ENCODE data around the gene KRT71.

Gene KRT71

GRCh38 chr12:52587563-52587962, 34.6 kb upstream of the KRT71 start:
- H3K4me1 ChIP-seq (ENCODE audit: control insufficient read depth in 1 of 2, insufficient read depth in 2 of 2, low read length in 2 of 2) = peaks cover 3 to 10% of the 10 kb centered on the region in 2 donors
- H3K36me3 ChIP-seq (ENCODE audit: control insufficient read depth in 1 of 2, insufficient read depth in 2 of 2, low read length in 2 of 2) = no peaks in the 10 kb centered on the region
- H3K27me3 ChIP-seq (ENCODE audit: control insufficient read depth in 1 of 2, insufficient read depth in 2 of 2, low read length in 2 of 2) = no peaks in the 10 kb centered on the region
- H3K4me3 ChIP-seq (ENCODE audit: low read depth in 1 of 2, low read length in 2 of 2) = no peak overlapping the region
- H3K27ac ChIP-seq (ENCODE audit: low read depth, low read length) = no peak overlapping the region
- H3K9me3 ChIP-seq (ENCODE audit: control insufficient read depth in 1 of 2, low read length in 2 of 2) = no peaks in the 10 kb centered on the region
- no peak overlapping the region for H3K9ac ChIP-seq (ENCODE audit: low read depth in 1 of 2, low read length in 2 of 2)

- no peak overlapping the region for H3K9ac ChIP-seq (ENCODE audit: low read depth in 1 of 2, low read length in 2 of 2)
- H3K27ac ChIP-seq (ENCODE audit: low read depth, low read length) = no peak overlapping the region
- H3K4me1 ChIP-seq (ENCODE audit: control insufficient read depth in 1 of 2, insufficient read depth in 2 of 2, low read length in 2 of 2) = peaks cover 3 to 10% of the 10 kb centered on the region in 2 donors
- no peaks in the 10 kb centered on the region for H3K36me3 ChIP-seq (ENCODE audit: control insufficient read depth in 1 of 2, insufficient read depth in 2 of 2, low read length in 2 of 2)
- no peaks in the 10 kb centered on the region for H3K9me3 ChIP-seq (ENCODE audit: control insufficient read depth in 1 of 2, low read length in 2 of 2)
- peaks cover 0 to 3% of the 10 kb centered on the region in 2 donors for H3K27me3 ChIP-seq (ENCODE audit: control insufficient read depth in 1 of 2, insufficient read depth in 2 of 2, low read length in 2 of 2)
- no peak overlapping the region for H3K4me3 ChIP-seq (ENCODE audit: low read depth in 1 of 2, low read length in 2 of 2)
Measured at GRCh38 chr12:52585946-52586345, 33.0 kb upstream of the KRT71 start.

GRCh38 chr12:52585066-52585465, 32.1 kb upstream of the KRT71 start:
- H3K36me3 ChIP-seq (ENCODE audit: control insufficient read depth in 1 of 2, insufficient read depth in 2 of 2, low read length in 2 of 2) = no peaks in the 10 kb centered on the region
- H3K27me3 ChIP-seq (ENCODE audit: control insufficient read depth in 1 of 2, insufficient read depth in 2 of 2, low read length in 2 of 2) = peaks cover 0 to 3% of the 10 kb centered on the region in 2 donors
- no peak overlapping the region for H3K27ac ChIP-seq (ENCODE audit: low read depth, low read length)
- H3K4me3 ChIP-seq (ENCODE audit: low read depth in 1 of 2, low read length in 2 of 2) = no peak overlapping the region
- H3K9ac ChIP-seq (ENCODE audit: low read depth in 1 of 2, low read length in 2 of 2) = no peak overlapping the region
- H3K4me1 ChIP-seq (ENCODE audit: control insufficient read depth in 1 of 2, insufficient read depth in 2 of 2, low read length in 2 of 2) = peaks cover 3 to 10% of the 10 kb centered on the region in 2 donors
- H3K9me3 ChIP-seq (ENCODE audit: control insufficient read depth in 1 of 2, low read length in 2 of 2) = no peaks in the 10 kb centered on the region

GRCh38 chr12:52584156-52584682, 31.3 kb upstream of the KRT71 start:
- Histone ChIP-seq H3K27ac (ENCODE audit: low read depth, low read length) (no peak overlapping the region), H3K27me3 (ENCODE audit: control insufficient read depth in 1 of 2, insufficient read depth in 2 of 2, low read length in 2 of 2) (peaks cover 0 to 3% of the 10 kb centered on the region in 2 donors), H3K36me3 (ENCODE audit: control insufficient read depth in 1 of 2, insufficient read depth in 2 of 2, low read length in 2 of 2) (no peaks in the 10 kb centered on the region), H3K4me3 (ENCODE audit: low read depth in 1 of 2, low read length in 2 of 2) (no peak overlapping the region), H3K4me1 (ENCODE audit: control insufficient read depth in 1 of 2, insufficient read depth in 2 of 2, low read length in 2 of 2) (peaks cover 3 to 10% of the 10 kb centered on the region in 2 donors), H3K9ac (ENCODE audit: low read depth in 1 of 2, low read length in 2 of 2) (no peak overlapping the region), H3K9me3 (ENCODE audit: control insufficient read depth in 1 of 2, low read length in 2 of 2) (no peaks in the 10 kb centered on the region)

- Histone ChIP-seq H3K36me3 (ENCODE audit: control insufficient read depth in 1 of 2, insufficient read depth in 2 of 2, low read length in 2 of 2) (no peaks in the 10 kb centered on the region), H3K9ac (ENCODE audit: low read depth in 1 of 2, low read length in 2 of 2) (no peak overlapping the region), H3K4me1 (ENCODE audit: control insufficient read depth in 1 of 2, insufficient read depth in 2 of 2, low read length in 2 of 2) (peaks cover 3 to 10% of the 10 kb centered on the region in 2 donors), H3K27ac (ENCODE audit: low read depth, low read length) (no peak overlapping the region), H3K27me3 (ENCODE audit: control insufficient read depth in 1 of 2, insufficient read depth in 2 of 2, low read length in 2 of 2) (peaks cover 0 to 3% of the 10 kb centered on the region in 2 donors), H3K9me3 (ENCODE audit: control insufficient read depth in 1 of 2, low read length in 2 of 2) (no peaks in the 10 kb centered on the region), H3K4me3 (ENCODE audit: low read depth in 1 of 2, low read length in 2 of 2) (no peak overlapping the region)
Measured at GRCh38 chr12:52582971-52583456, 30.1 kb upstream of the KRT71 start.

GRCh38 chr12:52582486-52582885, 29.5 kb upstream of the KRT71 start:
- no peaks in the 10 kb centered on the region for H3K9me3 ChIP-seq (ENCODE audit: control insufficient read depth in 1 of 2, low read length in 2 of 2)
- no peaks in the 10 kb centered on the region for H3K36me3 ChIP-seq (ENCODE audit: control insufficient read depth in 1 of 2, insufficient read depth in 2 of 2, low read length in 2 of 2)
- H3K4me3 ChIP-seq (ENCODE audit: low read depth in 1 of 2, low read length in 2 of 2) = no peak overlapping the region
- no peak overlapping the region for H3K27ac ChIP-seq (ENCODE audit: low read depth, low read length)
- peaks cover 3 to 10% of the 10 kb centered on the region in 2 donors for H3K4me1 ChIP-seq (ENCODE audit: control insufficient read depth in 1 of 2, insufficient read depth in 2 of 2, low read length in 2 of 2)
- peaks cover 0 to 3% of the 10 kb centered on the region in 2 donors for H3K27me3 ChIP-seq (ENCODE audit: control insufficient read depth in 1 of 2, insufficient read depth in 2 of 2, low read length in 2 of 2)
- no peak overlapping the region for H3K9ac ChIP-seq (ENCODE audit: low read depth in 1 of 2, low read length in 2 of 2)

GRCh38 chr12:52581481-52581880, 28.5 kb upstream of the KRT71 start:
- Histone ChIP-seq H3K4me1 (ENCODE audit: control insufficient read depth in 1 of 2, insufficient read depth in 2 of 2, low read length in 2 of 2) (peaks cover 6 to 10% of the 10 kb centered on the region in 2 donors), H3K4me3 (ENCODE audit: low read depth in 1 of 2, low read length in 2 of 2) (no peak overlapping the region), H3K9ac (ENCODE audit: low read depth in 1 of 2, low read length in 2 of 2) (no peak overlapping the region), H3K36me3 (ENCODE audit: control insufficient read depth in 1 of 2, insufficient read depth in 2 of 2, low read length in 2 of 2) (no peaks in the 10 kb centered on the region), H3K27ac (ENCODE audit: low read depth, low read length) (no peak overlapping the region), H3K27me3 (ENCODE audit: control insufficient read depth in 1 of 2, insufficient read depth in 2 of 2, low read length in 2 of 2) (peaks cover 0 to 3% of the 10 kb centered on the region in 2 donors), H3K9me3 (ENCODE audit: control insufficient read depth in 1 of 2, low read length in 2 of 2) (no peaks in the 10 kb centered on the region)

GRCh38 chr12:52581066-52581465, 28.1 kb upstream of the KRT71 start:
- H3K36me3 ChIP-seq (ENCODE audit: control insufficient read depth in 1 of 2, insufficient read depth in 2 of 2, low read length in 2 of 2) = no peaks in the 10 kb centered on the region
- no peak overlapping the region for H3K4me3 ChIP-seq (ENCODE audit: low read depth in 1 of 2, low read length in 2 of 2)
- peaks cover 6 to 10% of the 10 kb centered on the region in 2 donors for H3K4me1 ChIP-seq (ENCODE audit: control insufficient read depth in 1 of 2, insufficient read depth in 2 of 2, low read length in 2 of 2)
- no peak overlapping the region for H3K9ac ChIP-seq (ENCODE audit: low read depth in 1 of 2, low read length in 2 of 2)
- no peak overlapping the region for H3K27ac ChIP-seq (ENCODE audit: low read depth, low read length)
- peaks cover 0 to 3% of the 10 kb centered on the region in 2 donors for H3K27me3 ChIP-seq (ENCODE audit: control insufficient read depth in 1 of 2, insufficient read depth in 2 of 2, low read length in 2 of 2)
- H3K9me3 ChIP-seq (ENCODE audit: control insufficient read depth in 1 of 2, low read length in 2 of 2) = no peaks in the 10 kb centered on the region

- Histone ChIP-seq H3K9ac (ENCODE audit: low read depth in 1 of 2, low read length in 2 of 2) (no peak overlapping the region), H3K27me3 (ENCODE audit: control insufficient read depth in 1 of 2, insufficient read depth in 2 of 2, low read length in 2 of 2) (peaks cover 0 to 3% of the 10 kb centered on the region in 2 donors), H3K4me1 (ENCODE audit: control insufficient read depth in 1 of 2, insufficient read depth in 2 of 2, low read length in 2 of 2) (peaks cover 6 to 10% of the 10 kb centered on the region in 2 donors), H3K36me3 (ENCODE audit: control insufficient read depth in 1 of 2, insufficient read depth in 2 of 2, low read length in 2 of 2) (no peaks in the 10 kb centered on the region), H3K27ac (ENCODE audit: low read depth, low read length) (no peak overlapping the region), H3K9me3 (ENCODE audit: control insufficient read depth in 1 of 2, low read length in 2 of 2) (no peaks in the 10 kb centered on the region), H3K4me3 (ENCODE audit: low read depth in 1 of 2, low read length in 2 of 2) (no peak overlapping the region)
Measured at GRCh38 chr12:52580496-52580895, 27.6 kb upstream of the KRT71 start.

- Histone ChIP-seq H3K4me1 (ENCODE audit: control insufficient read depth in 1 of 2, insufficient read depth in 2 of 2, low read length in 2 of 2) (peaks cover 6 to 10% of the 10 kb centered on the region in 2 donors), H3K36me3 (ENCODE audit: control insufficient read depth in 1 of 2, insufficient read depth in 2 of 2, low read length in 2 of 2) (no peaks in the 10 kb centered on the region), H3K4me3 (ENCODE audit: low read depth in 1 of 2, low read length in 2 of 2) (no peak overlapping the region), H3K9me3 (ENCODE audit: control insufficient read depth in 1 of 2, low read length in 2 of 2) (no peaks in the 10 kb centered on the region), H3K27me3 (ENCODE audit: control insufficient read depth in 1 of 2, insufficient read depth in 2 of 2, low read length in 2 of 2) (peaks cover 0 to 3% of the 10 kb centered on the region in 2 donors), H3K9ac (ENCODE audit: low read depth in 1 of 2, low read length in 2 of 2) (no peak overlapping the region), H3K27ac (ENCODE audit: low read depth, low read length) (no peak overlapping the region)
Measured at GRCh38 chr12:52579468-52580465, 26.8 kb upstream of the KRT71 start.

Data from duodenal mucosa (tissue), 2 donors.